PC-9 (cell line): ENCODE measurements around the gene SERPINF2. TPM values are rescaled to one million over a fixed set of nuclear protein-coding genes. Genes with fewer than 3 reads are reported as not detected.

Experiments used
- BruUV-seq: library from RNA; stranded (reverse); fragments of 400-500 nt; replicated peaks from 2 replicates; lab custom pipeline; 2021; lab: Mats Ljungman, UMichigan
- CTCF ChIA-PET: fragments of 300-600 bp; sonication (Branson Sonifier 250); formaldehyde crosslinking; loops from one replicate; lab custom pipeline; 2022; ENCODE audit warnings: antibody characterized with exemption; lab: Charles Lee
- POLR2A ChIA-PET: fragments of 300-600 bp; sonication (Branson Sonifier 250); formaldehyde crosslinking; loops from one replicate; lab custom pipeline; 2022; ENCODE audit warnings: antibody characterized with exemption; ENCODE audit not compliant: unreplicated experiment; lab: Charles Lee
- DNase-seq, 2 experiments: peaks; one replicate each; pipeline versions ENCODE4 v3.0.0 to v3.0.0-alpha.2; 2015 to 2022; ENCODE audit warnings: mixed read lengths in 1 of 2
- H2AFZ ChIP-seq: fragments of 200-600 bp; sonication (generic); 2 replicates; pipeline ENCODE4 v1.8.1; 2017; ENCODE audit warnings: antibody characterized with exemption
- H3F3A ChIP-seq: fragments of 200-600 bp; sonication (generic); 2 replicates; pipeline ENCODE4 v1.8.1; 2017; ENCODE audit warnings: antibody characterized with exemption, mild to moderate bottlenecking, low read depth; ENCODE audit not compliant: insufficient read depth
- H3K27ac ChIP-seq: fragments of 200-600 bp; sonication (generic); 2 replicates; pipeline ENCODE4 v1.6.1; 2016; ENCODE audit warnings: mixed run types
- H3K27me3 ChIP-seq: fragments of 200-600 bp; sonication (generic); 2 replicates; pipeline ENCODE4 v1.6.1; 2016; ENCODE audit warnings: low read depth, mixed run types; ENCODE audit not compliant: insufficient read depth
- H3K36me3 ChIP-seq: fragments of 200-600 bp; sonication (generic); 2 replicates; pipeline ENCODE4 v1.6.1; 2016; ENCODE audit warnings: low read depth, mixed run types
- H3K4me1 ChIP-seq: fragments of 200-600 bp; sonication (generic); replicated peaks from 2 replicates; pipeline ENCODE4 v1.6.1; 2016; ENCODE audit warnings: mixed run types; ENCODE audit not compliant: insufficient read depth
- H3K4me2 ChIP-seq: fragments of 200-600 bp; sonication (generic); 2 replicates; pipeline ENCODE4 v1.6.1; 2017; ENCODE audit warnings: mixed run types
- H3K4me3 ChIP-seq: fragments of 200-600 bp; sonication (generic); 2 replicates; pipeline ENCODE4 v1.6.1; 2016; ENCODE audit warnings: mixed run types
- H3K79me2 ChIP-seq: fragments of 200-600 bp; sonication (generic); 2 replicates; pipeline ENCODE4 v1.6.1; 2017; ENCODE audit warnings: low read depth, mixed run types
- H3K9me2 ChIP-seq: fragments of 200-600 bp; sonication (generic); 2 replicates; pipeline ENCODE4 v1.8.1; 2017; ENCODE audit warnings: mild to moderate bottlenecking; ENCODE audit not compliant: insufficient read depth
- H3K9me3 ChIP-seq: fragments of 200-600 bp; sonication (generic); 2 replicates; pipeline ENCODE4 v1.8.1; 2016; ENCODE audit warnings: low read depth; ENCODE audit not compliant: insufficient read depth
- H4K20me1 ChIP-seq: fragments of 200-600 bp; sonication (generic); 2 replicates; pipeline ENCODE4 v1.8.1; 2017; ENCODE audit not compliant: insufficient read depth
- EZH2 ChIP-seq: fragments of 200-600 bp; sonication (generic); IDR thresholded peaks from 2 replicates; pipeline ENCODE4 v1.8.0; 2017; ENCODE audit warnings: antibody characterized with exemption, low read depth
- intact Hi-C: fragments of 100-400 bp; cut with micrococcal nuclease; formaldehyde crosslinking; loops from one replicate; pipeline ENCODE4 v1.10.0; 2022; ENCODE audit not compliant: unreplicated experiment
- total RNA-seq: library from RNA; stranded (reverse); gene quantifications from 2 replicates; pipeline ENCODE4 v1.2.3, GENCODE V29; 2021
- TF ChIP-seq, protein P1 (sequence below): fragments of 200-600 bp; sonication (generic); conservative IDR thresholded peaks from 2 replicates; pipeline ENCODE4 v1.6.1; 2017; ENCODE audit warnings: mixed run types, antibody characterized with exemption, mild to moderate bottlenecking, moderate library complexity

Gene SERPINF2
- total RNA-seq, 1 experiment from 2014 or later = 9.5 TPM

DNA sequence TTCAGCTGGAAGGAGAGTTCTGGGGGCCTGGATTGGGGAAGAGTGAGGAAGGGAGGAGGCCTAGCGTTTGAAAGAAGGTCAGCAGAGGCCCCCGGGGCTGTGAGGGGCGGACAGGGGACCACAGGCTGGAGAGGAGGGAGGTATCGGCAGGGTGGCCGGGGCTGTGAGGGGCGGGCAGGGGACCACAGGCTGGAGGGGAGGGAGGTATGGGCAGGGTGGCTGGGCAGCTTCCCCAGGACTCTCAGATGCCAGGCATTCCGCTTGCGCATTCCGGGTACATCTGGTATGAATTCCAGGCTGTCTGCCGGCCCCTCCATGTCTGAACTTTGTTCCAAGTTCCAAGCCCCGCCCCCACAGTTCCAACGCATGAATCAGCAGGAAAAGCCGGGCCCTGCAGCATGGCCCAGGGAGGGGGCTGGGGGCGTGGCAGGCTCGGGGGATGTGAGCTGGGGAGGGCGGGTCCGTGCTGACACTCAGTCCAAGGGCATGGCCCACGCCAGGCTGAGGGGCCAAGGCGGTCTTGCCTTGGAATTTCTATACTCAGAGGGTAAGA is 28.2 kb upstream of the SERPINF2 start:
- no peaks in the 10 kb centered on the region for H3K9me3 ChIP-seq
- no TSS peak for BruUV-seq
- 0 out of 2 replicates have a peak, but pooled peaks cover 14% of the 10 kb centered on the region for H3K36me3 ChIP-seq
- TF ChIP-seq, protein P1, sequence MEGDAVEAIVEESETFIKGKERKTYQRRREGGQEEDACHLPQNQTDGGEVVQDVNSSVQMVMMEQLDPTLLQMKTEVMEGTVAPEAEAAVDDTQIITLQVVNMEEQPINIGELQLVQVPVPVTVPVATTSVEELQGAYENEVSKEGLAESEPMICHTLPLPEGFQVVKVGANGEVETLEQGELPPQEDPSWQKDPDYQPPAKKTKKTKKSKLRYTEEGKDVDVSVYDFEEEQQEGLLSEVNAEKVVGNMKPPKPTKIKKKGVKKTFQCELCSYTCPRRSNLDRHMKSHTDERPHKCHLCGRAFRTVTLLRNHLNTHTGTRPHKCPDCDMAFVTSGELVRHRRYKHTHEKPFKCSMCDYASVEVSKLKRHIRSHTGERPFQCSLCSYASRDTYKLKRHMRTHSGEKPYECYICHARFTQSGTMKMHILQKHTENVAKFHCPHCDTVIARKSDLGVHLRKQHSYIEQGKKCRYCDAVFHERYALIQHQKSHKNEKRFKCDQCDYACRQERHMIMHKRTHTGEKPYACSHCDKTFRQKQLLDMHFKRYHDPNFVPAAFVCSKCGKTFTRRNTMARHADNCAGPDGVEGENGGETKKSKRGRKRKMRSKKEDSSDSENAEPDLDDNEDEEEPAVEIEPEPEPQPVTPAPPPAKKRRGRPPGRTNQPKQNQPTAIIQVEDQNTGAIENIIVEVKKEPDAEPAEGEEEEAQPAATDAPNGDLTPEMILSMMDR = no peak
- TF ChIP-seq EZH2 = no peak
- peaks cover 4% of the 10 kb centered on the region; the same call in 1 of the 2 replicates for H4K20me1 ChIP-seq
- peak; percentile 94 to 100 for DNase-seq
- H3K4me2 ChIP-seq = peak overlapping the region; percentile 72
- H3K27me3 ChIP-seq = no peaks in the 10 kb centered on the region
- peak overlapping the region; percentile 81 for H3K27ac ChIP-seq
- ChIA-PET POLR2A (interaction anchor here (0.6 to 0.9 kb wide), 5 partner anchors 38 to 679 kb away, joined by 3 to 7 read pairs (median 3); partner anchors contain the start of gene SMYD4), CTCF (interaction anchor here (1.9 kb wide), 1 partner anchor 151 kb away, joined by 5 read pairs; no protein-coding TSS in a partner anchor)
- H2AFZ ChIP-seq = no peak overlapping the region
- no peaks in the 10 kb centered on the region for H3K9me2 ChIP-seq
- peak overlapping the region; percentile 81 for H3K4me3 ChIP-seq
- H3K4me1 ChIP-seq = peaks cover 33% of the 10 kb centered on the region
- intact Hi-C loops = loop anchor here (1.0 to 10.0 kb wide), 4 partner anchors 72 to 455 kb away; no protein-coding TSS in a partner anchor
- H3K79me2 ChIP-seq = peaks cover 20% of the 10 kb centered on the region
- peaks cover 48% of the 10 kb centered on the region for H3F3A ChIP-seq

DNA sequence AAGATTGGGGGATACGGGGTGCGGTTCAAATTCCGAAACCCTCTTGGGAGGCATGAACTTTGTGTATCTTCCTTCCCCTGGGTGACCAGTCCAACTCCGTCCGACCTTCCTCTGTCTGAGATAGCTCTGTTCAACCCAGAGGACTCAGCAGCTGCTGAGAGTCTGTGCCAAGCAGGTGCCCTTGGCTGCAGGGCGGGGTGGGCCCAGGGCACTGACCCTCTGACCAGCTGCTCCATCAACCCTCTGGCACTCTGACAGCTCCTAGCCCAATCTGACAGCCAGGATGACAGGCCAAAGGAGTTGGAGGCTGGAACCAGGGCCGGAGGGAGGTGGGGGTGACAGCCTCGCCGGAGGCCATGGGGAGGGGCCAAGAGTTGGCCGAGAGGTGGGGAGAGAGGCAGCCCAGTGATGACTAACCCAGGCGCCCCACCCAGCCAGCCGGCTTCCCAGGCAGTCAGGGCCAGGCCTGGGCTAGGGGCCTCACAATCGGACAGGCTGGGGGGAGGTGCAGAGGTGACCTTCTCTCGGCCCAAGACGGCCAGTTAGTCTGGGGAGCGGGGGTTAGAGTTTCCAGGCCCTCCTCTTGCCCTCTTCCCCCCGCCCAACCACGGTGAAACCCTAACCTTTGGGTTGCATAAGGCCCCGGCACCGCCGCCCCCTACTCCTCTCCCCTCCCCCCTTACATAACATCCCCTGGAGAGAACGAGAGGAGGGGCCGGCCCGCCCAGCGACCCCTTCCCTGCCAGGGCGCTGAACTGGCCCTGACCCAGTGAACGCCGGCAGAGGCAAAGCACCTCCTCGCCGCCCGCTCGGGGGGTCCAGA is 27.5 kb upstream of the SERPINF2 start:
- Histone ChIP-seq H3K4me1 (peaks cover 33% of the 10 kb centered on the region), H2AFZ (no peak overlapping the region)

More for the DNA sequence above, 27.5 kb upstream of the SERPINF2 start:
- Histone ChIP-seq H3K27ac (peak overlapping the region; percentile 81), H3K9me3 (no peaks in the 10 kb centered on the region), H3K4me2 (peak overlapping the region; percentile 72), H3K79me2 (peaks cover 20% of the 10 kb centered on the region), H3K4me3 (peak overlapping the region; percentile 81), H3K27me3 (no peaks in the 10 kb centered on the region), H3F3A (peaks cover 48% of the 10 kb centered on the region), H4K20me1 (peaks cover 4% of the 10 kb centered on the region; the same call in 1 of the 2 replicates), H3K36me3 (0 out of 2 replicates have a peak, but pooled peaks cover 14% of the 10 kb centered on the region), H3K9me2 (no peaks in the 10 kb centered on the region)
- intact Hi-C loops = loop anchor here (1.0 to 10.0 kb wide), 7 partner anchors 48 to 456 kb away; partner anchors contain the start of gene OVCA2
- TF ChIP-seq, protein P1 = no peak
- no peak for TF ChIP-seq EZH2
- BruUV-seq = TSS peak; percentile 32
- peak; percentile 84 to 96 for DNase-seq
- ChIA-PET POLR2A (interaction anchor here (0.5 to 2.0 kb wide), 8 partner anchors 37 to 678 kb away, joined by 3 to 18 read pairs (median 4); partner anchors contain the start of genes INPP5K, RILP and SMYD4), CTCF (interaction anchor here (1.9 to 2.0 kb wide), 2 partner anchors 150 kb away, joined by 5 to 8 read pairs; no protein-coding TSS in a partner anchor)
